Ascending aorta (tissue), 2 donors: ENCODE results near the gene TMEM145. TPM values are rescaled to one million over a fixed set of nuclear protein-coding genes. Genes with fewer than 3 reads are reported as not detected.
"Not testable (repeated sequence)": the region's sequence is repeated elsewhere in the genome, so short reads cannot be mapped to it uniquely, and the experiment has no call there.

Source experiments
- DNase-seq, 2 donors: peaks; one replicate each; pipeline ENCODE4 v3.0.0-alpha.2; 2019; ENCODE audit warnings: low spot score in 2 of 2
- H3K27ac ChIP-seq, 2 donors: fragments of 200-600 bp; sonication (generic); one replicate each; pipeline ENCODE4 v1.5.1; 2016 to 2017; ENCODE audit warnings: mild to moderate bottlenecking in 1 of 2
- H3K27me3 ChIP-seq: fragments of 200-600 bp; sonication (generic); one replicate; pipeline ENCODE4 v1.5.1; 2017
- H3K36me3 ChIP-seq, 2 donors: fragments of 200-600 bp; sonication (generic); one replicate each; pipeline ENCODE4 v1.5.1; 2016
- H3K4me1 ChIP-seq, 2 donors: fragments of 200-600 bp; sonication (generic); one replicate each; pipeline ENCODE4 v1.5.1; 2016 to 2017; ENCODE audit warnings: mild to moderate bottlenecking in 1 of 2
- H3K4me3 ChIP-seq, 2 donors: fragments of 200-600 bp; sonication (generic); one replicate each; pipeline ENCODE4 v1.5.1; 2016 to 2017; ENCODE audit warnings: mild to moderate bottlenecking in 1 of 2
- H3K9me3 ChIP-seq, 2 donors: fragments of 200-600 bp; sonication (generic); one replicate each; pipeline ENCODE4 v1.5.1; 2016
- CTCF ChIP-seq, 3 experiments: fragments of 200-600 bp in 2 of 3; fragments of 450-650 bp in 1 of 3; sonication (generic) in 2 of 3; IDR thresholded peaks; one replicate each; pipeline ENCODE4 v1.5.1; 2016 to 2019; ENCODE audit warnings: antibody characterized with exemption in 3 of 3, mild to moderate bottlenecking in 1 of 3, moderate library complexity in 1 of 3
- intact Hi-C: fragments of 100-400 bp; cut with DNase I; formaldehyde crosslinking; loops from one replicate; pipeline ENCODE4 v1.15.1; 2023
- total RNA-seq: library from RNA; depleted of rRNA; stranded (reverse); fragments of >200 nt; gene quantifications from one replicate; pipeline ENCODE4 v1.1.0, GENCODE V29; 2016

The TMEM145 gene
- total RNA-seq, 1 donor from 2014 or later, result not detected

GRCh38 chr19:42335374-42335936, 22.3 kb downstream of the TMEM145 start:
- Histone ChIP-seq H3K9me3 (no peaks in the 10 kb centered on the region), H3K4me3 (no peak overlapping the region), H3K27ac (no peak overlapping the region), H3K27me3 (no peaks in the 10 kb centered on the region), H3K36me3 (peaks cover 18 to 40% of the 10 kb centered on the region in 2 donors), H3K4me1 (no peaks in the 10 kb centered on the region)
- DNase-seq, result no peak
- no peak for TF ChIP-seq CTCF (IDR thresholded peaks at IDR 0.05)
- intact Hi-C loops, result no loop called here

GRCh38 chr19:42335971-42336370, 22.9 kb downstream of the TMEM145 start:
- H3K27ac ChIP-seq, result no peak overlapping the region
- no peak for TF ChIP-seq CTCF (IDR thresholded peaks at IDR 0.05)
- no peaks in the 10 kb centered on the region for H3K9me3 ChIP-seq
- peaks cover 18 to 40% of the 10 kb centered on the region in 2 donors for H3K36me3 ChIP-seq
- no peak for DNase-seq
- no peaks in the 10 kb centered on the region for H3K4me1 ChIP-seq
- intact Hi-C loops, result no loop called here
- H3K4me3 ChIP-seq, result no peak overlapping the region
- H3K27me3 ChIP-seq, result no peaks in the 10 kb centered on the region

GRCh38 chr19:42339126-42339860, 26.2 kb downstream of the TMEM145 start:
- H3K4me1 ChIP-seq, H3K4me3 ChIP-seq, DNase-seq, H3K27ac ChIP-seq, H3K27me3 ChIP-seq, H3K9me3 ChIP-seq, intact Hi-C loops: not testable (repeated sequence)
- peaks cover 21 to 45% of the 10 kb centered on the region in 2 donors for H3K36me3 ChIP-seq

- H3K36me3 ChIP-seq, result peaks cover 27 to 43% of the 10 kb centered on the region in 2 donors
- H3K27me3 ChIP-seq, DNase-seq, H3K27ac ChIP-seq, intact Hi-C loops, H3K9me3 ChIP-seq, H3K4me3 ChIP-seq, H3K4me1 ChIP-seq: not testable (repeated sequence)
These were observed 26.8 kb downstream of the TMEM145 start for GRCh38 chr19:42339922-42340321.

- no peak overlapping the region for H3K4me3 ChIP-seq
- no peaks in the 10 kb centered on the region for H3K9me3 ChIP-seq
- no peak for TF ChIP-seq CTCF (IDR thresholded peaks at IDR 0.05)
- no peak overlapping the region for H3K27ac ChIP-seq
- no peaks in the 10 kb centered on the region for H3K4me1 ChIP-seq
- peaks cover 10 to 30% of the 10 kb centered on the region in 2 donors for H3K36me3 ChIP-seq
- no peak for DNase-seq
- no peaks in the 10 kb centered on the region for H3K27me3 ChIP-seq
- intact Hi-C loops, result no loop called here
These were observed 30.4 kb downstream of the TMEM145 start for GRCh38 chr19:42343344-42344110.

- no peaks in the 10 kb centered on the region for H3K4me1 ChIP-seq
- H3K9me3 ChIP-seq, result no peaks in the 10 kb centered on the region
- peaks cover 10 to 35% of the 10 kb centered on the region in 2 donors for H3K36me3 ChIP-seq
- intact Hi-C loops, result no loop called here
- H3K27ac ChIP-seq, result no peak overlapping the region
- no peak for TF ChIP-seq CTCF (IDR thresholded peaks at IDR 0.05)
- no peak overlapping the region for H3K4me3 ChIP-seq
- H3K27me3 ChIP-seq, result no peaks in the 10 kb centered on the region
- DNase-seq, result no peak
These were observed 31.3 kb downstream of the TMEM145 start for GRCh38 chr19:42344336-42344893.
